COLO668 (cell line): ENCODE data around the gene UBTD2.
"Not testable (repeated sequence)": the region's sequence is repeated elsewhere in the genome, so short reads cannot be mapped to it uniquely, and the experiment has no call there.

Experiments used
- DNase-seq: peaks from one replicate; lab custom pipeline; 2025; ENCODE audit not compliant: unreplicated experiment; lab: John Stamatoyannopoulos, UW

Gene UBTD2

GRCh38 chr5:172293054-172293744, 9.6 kb upstream of the UBTD2 start:
- peak; percentile 46 for DNase-seq

GRCh38 chr5:172291837-172292236, 8.3 kb upstream of the UBTD2 start:
- not testable (repeated sequence) for DNase-seq

- no peak for DNase-seq
These were observed 4.9 kb upstream of the UBTD2 start for GRCh38 chr5:172288465-172288864.

GRCh38 chr5:172287140-172287539, 3.6 kb upstream of the UBTD2 start:
- DNase-seq = not testable (repeated sequence)

- no peak for DNase-seq
These were observed 1.9 kb upstream of the UBTD2 start for GRCh38 chr5:172285226-172286143.

- DNase-seq = no peak
These were observed 1.0 kb upstream of the UBTD2 start for GRCh38 chr5:172284611-172284980.

GRCh38 chr5:172283862-172284610, 472 bp upstream of the UBTD2 start:
- DNase-seq = peak; percentile 81

- DNase-seq = no peak
These were observed 1.1 kb downstream of the UBTD2 start for GRCh38 chr5:172282272-172283019.

- no peak for DNase-seq
These were observed 2.2 kb downstream of the UBTD2 start for GRCh38 chr5:172281346-172281745.

- DNase-seq = no peak
These were observed 2.6 kb downstream of the UBTD2 start for GRCh38 chr5:172280929-172281328.

GRCh38 chr5:172280317-172280716, 3.2 kb downstream of the UBTD2 start:
- no peak for DNase-seq

- no peak for DNase-seq
These were observed 5.2 kb downstream of the UBTD2 start for GRCh38 chr5:172278356-172278755.

- no peak for DNase-seq
These were observed 7.3 kb downstream of the UBTD2 start for GRCh38 chr5:172276214-172276613.

- no peak for DNase-seq
These were observed 8.4 kb downstream of the UBTD2 start for GRCh38 chr5:172274951-172275753.

GRCh38 chr5:172267943-172268342, 15.6 kb downstream of the UBTD2 start:
- no peak for DNase-seq

GRCh38 chr5:172266676-172267092, 16.9 kb downstream of the UBTD2 start:
- no peak for DNase-seq

- no peak for DNase-seq
These were observed 17.4 kb downstream of the UBTD2 start for GRCh38 chr5:172266071-172266675.

- no peak for DNase-seq
These were observed 18.7 kb downstream of the UBTD2 start for GRCh38 chr5:172264815-172265395.

GRCh38 chr5:172255444-172255843, 28.1 kb downstream of the UBTD2 start:
- DNase-seq = no peak
